Right lobe of liver (tissue), 4 donors: ENCODE data around the gene MYADM.
"Not testable (repeated sequence)": the region's sequence is repeated elsewhere in the genome, so short reads cannot be mapped to it uniquely, and the experiment has no call there.

ENCODE experiments used
- CTCF ChIP-seq, 4 donors: fragments of 200-600 bp in 3 of 4; fragments of 450-650 bp in 1 of 4; IDR thresholded peaks; one replicate each; pipeline versions ENCODE4 v1.5.1 to v1.8.0; 2016 to 2022; ENCODE audit warnings: antibody characterized with exemption in 4 of 4, mild to moderate bottlenecking in 2 of 4
- POLR2A ChIP-seq: fragments of 450-650 bp; IDR thresholded peaks from one replicate; pipeline ENCODE4 v1.6.1; 2017; ENCODE audit warnings: antibody characterized with exemption, mild to moderate bottlenecking
- donor health status: DM: no; HTN: no; CAD: no.
- donor health status: DM: no; HTN: no; CAD: no.
- donor health status: DM: no; HTN: yes; CAD: no.

DNA sequence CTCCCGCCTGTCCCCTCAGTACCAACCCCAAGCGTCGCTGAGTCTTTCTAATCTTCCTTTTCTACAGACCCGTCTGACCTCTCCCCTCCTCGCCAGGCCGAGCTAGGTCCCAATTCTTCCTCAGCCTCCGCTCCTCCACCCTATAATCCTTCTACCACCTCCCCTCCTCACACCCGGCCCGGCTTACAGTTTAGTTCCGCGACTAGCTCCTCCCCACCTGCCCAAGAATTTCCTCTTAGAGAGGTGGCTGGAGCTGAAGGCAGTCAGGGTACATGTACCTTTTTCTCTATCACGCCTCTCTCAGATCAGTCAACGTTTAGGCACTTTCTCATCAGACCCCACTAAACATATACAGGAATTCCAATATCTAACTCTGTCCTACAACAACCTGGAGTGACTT, 34.8 kb upstream of the MYADM start:
- TF ChIP-seq POLR2A; CTCF (IDR thresholded peaks at IDR 0.05): not testable (repeated sequence)
